GM23248 (cell line): ENCODE data around the gene CST6.

Experiments
- EZH2 ChIP-seq: fragments of 200-600 bp; sonication (generic); IDR thresholded peaks from 2 replicates; pipeline ENCODE4 v1.6.1; 2018; ENCODE audit warnings: antibody characterized with exemption, mild to moderate bottlenecking; ENCODE audit not compliant: insufficient read depth, poor library complexity, severe bottlenecking
- EZH2phosphoT487 ChIP-seq: fragments of 200-600 bp; sonication (generic); IDR thresholded peaks from 2 replicates; pipeline ENCODE4 v1.6.1; 2018; ENCODE audit warnings: antibody characterized with exemption, moderate library complexity, mild to moderate bottlenecking, low read depth; ENCODE audit not compliant: insufficient read depth

- TF ChIP-seq EZH2 (no peak), EZH2phosphoT487 (no peak)
Measured at GRCh38 chr11:66044757-66045156, 32.9 kb downstream of the CST6 start.
